HepG2 (cell line): ENCODE measurements around the gene ME3. TPM values are rescaled to one million over a fixed set of nuclear protein-coding genes. Genes with fewer than 3 reads are reported as not detected.

ENCODE experiments used
- ATAC-seq: fragments of 200-7000 bp; cut with Tn5 transposase; 3 replicates; pipeline ENCODE4 v1.9.1; 2020; ENCODE audit warnings: mild to moderate bottlenecking, moderate library complexity
- BruUV-seq: library from RNA; stranded (reverse); fragments of 400-500 nt; replicated peaks from 2 replicates; lab custom pipeline; 2021; lab: Mats Ljungman, UMichigan
- CTCF ChIA-PET: fragments of 300-600 bp; formaldehyde crosslinking; extraction: SDS; loops from one replicate; lab custom pipeline; 2021; ENCODE audit warnings: low total read pairs, inconsistent platforms, low intra/inter-chr PET ratio; lab: Yijun Ruan, JAX
- POLR2A ChIA-PET: fragments of 350-600 bp; sonication (Branson Sonifier 250); formaldehyde crosslinking; loops from one replicate; lab custom pipeline; 2020; ENCODE audit warnings: antibody characterized with exemption, inconsistent platforms; lab: Yijun Ruan, JAX
- DNase-seq: peaks from one replicate; pipeline ENCODE4 v3.0.0-alpha.2; 2015; ENCODE audit warnings: low spot score
- FAIRE-seq: peaks from 3 replicates; lab custom pipeline; 2011; peaks lifted over from hg19 to GRCh38; lab: Jason Lieb, UNC
- H2AFZ ChIP-seq: one replicate; pipeline ENCODE4 v1.6.1; 2011; ENCODE audit warnings: low read length, inconsistent platforms
- H3K27ac ChIP-seq: fragments of 300-600 bp; 3 replicates; pipeline ENCODE4 v1.8.0; 2011; ENCODE audit warnings: mixed run types, mild to moderate bottlenecking, mixed read lengths, low read length, inconsistent platforms; ENCODE audit not compliant: insufficient read depth; ENCODE audit errors: extremely low read length
- H3K27me3 ChIP-seq, 2 experiments: fragments of 200-600 bp in 1 of 2; 2 replicates in 1 of 2; 3 replicates in 1 of 2; pipeline versions ENCODE4 v1.6.0 to v1.8.0; 2011; ENCODE audit warnings: low read length in 2 of 2, mild to moderate bottlenecking in 2 of 2, moderate library complexity in 2 of 2, inconsistent platforms in 1 of 2; ENCODE audit not compliant: insufficient read depth in 2 of 2, control insufficient read depth in 1 of 2
- H3K36me3 ChIP-seq, 2 experiments: fragments of 200-600 bp in 1 of 2; replicated peaks in 1 of 2; 2 replicates in 1 of 2; 3 replicates in 1 of 2; pipeline versions ENCODE4 v1.5.1 to v1.8.0; 2011; ENCODE audit warnings: low read length in 2 of 2, inconsistent platforms in 1 of 2; ENCODE audit not compliant: insufficient read depth in 2 of 2, control insufficient read depth in 1 of 2
- H3K4me1 ChIP-seq: 2 replicates; pipeline ENCODE4 v1.5.1; 2012; ENCODE audit warnings: low read length, inconsistent platforms; ENCODE audit not compliant: insufficient read depth
- H3K4me2 ChIP-seq: 2 replicates; pipeline ENCODE4 v1.6.0; 2011; ENCODE audit warnings: low read depth, low read length, inconsistent platforms
- H3K4me3 ChIP-seq, 3 experiments: fragments of 200-600 bp in 1 of 3; sonication (generic), shearing (Covaris generic) in 1 of 3; replicated peaks in 1 of 3; 2 replicates each; pipeline ENCODE4 v1.5.1; 2011 to 2016; ENCODE audit warnings: low read length in 3 of 3, inconsistent platforms in 2 of 3, low read depth in 2 of 3, mild to moderate bottlenecking in 2 of 3, control low read depth in 1 of 3, mixed read lengths in 1 of 3; ENCODE audit not compliant: insufficient read depth in 1 of 3
- H3K79me2 ChIP-seq: one replicate; pipeline ENCODE4 v1.6.1; 2011; ENCODE audit warnings: low read length, inconsistent platforms; ENCODE audit not compliant: insufficient read depth
- H3K9ac ChIP-seq: 2 replicates; pipeline ENCODE4 v1.6.0; 2011; ENCODE audit warnings: mild to moderate bottlenecking, low read depth, low read length, inconsistent platforms; ENCODE audit not compliant: insufficient read depth
- H3K9me3 ChIP-seq: 2 replicates; pipeline ENCODE4 v1.5.1; 2012; ENCODE audit warnings: mild to moderate bottlenecking, low read length
- H4K20me1 ChIP-seq: 2 replicates; pipeline ENCODE4 v1.6.0; 2011; ENCODE audit warnings: inconsistent platforms, mild to moderate bottlenecking, low read length, moderate library complexity; ENCODE audit not compliant: insufficient read depth
- BCL6 ChIP-seq: IDR thresholded peaks from 2 replicates; pipeline ENCODE4 v1.6.1; 2016; ENCODE audit warnings: missing genetic modification reagents, missing compliant biosample characterization
- GTF2F1 ChIP-seq: fragments of 150-350 bp; IDR thresholded peaks from 2 replicates; pipeline ENCODE4 v1.6.1; 2014; ENCODE audit warnings: low read length
- MEF2D ChIP-seq: sonication (generic); formaldehyde crosslinking; IDR thresholded peaks from 2 replicates; pipeline ENCODE4 v1.5.1; 2020; ENCODE audit warnings: mild to moderate bottlenecking, missing genetic modification reagents
- MYC ChIP-seq: sonication (generic); formaldehyde crosslinking; IDR thresholded peaks from 2 replicates; pipeline ENCODE4 v1.9.0; 2021; ENCODE audit warnings: missing genetic modification reagents, borderline replicate concordance
- PAF1 ChIP-seq: IDR thresholded peaks from 2 replicates; pipeline ENCODE4 v1.6.1; 2016; ENCODE audit warnings: missing genetic modification reagents, missing compliant biosample characterization
- POLR2AphosphoS5 ChIP-seq: IDR thresholded peaks from 2 replicates; pipeline ENCODE4 v1.6.1; 2012; ENCODE audit warnings: low read depth, low read length
- RCOR2 ChIP-seq: IDR thresholded peaks from 2 replicates; pipeline ENCODE4 v1.6.1; 2016; ENCODE audit warnings: missing biosample characterization, missing genetic modification reagents
- SPEN ChIP-seq: sonication (generic); formaldehyde crosslinking; IDR thresholded peaks from 2 replicates; pipeline ENCODE4 v1.5.1; 2020; ENCODE audit warnings: low read depth, mild to moderate bottlenecking, missing genetic modification reagents
- TFAP4 ChIP-seq: sonication (generic); IDR thresholded peaks from 2 replicates; pipeline ENCODE4 v1.6.1; 2016; ENCODE audit warnings: low read depth, borderline replicate concordance
- ZFP1 ChIP-seq: IDR thresholded peaks from 2 replicates; pipeline ENCODE4 v1.6.1; 2016
- ZFP91 ChIP-seq: sonication (generic); formaldehyde crosslinking; IDR thresholded peaks from 2 replicates; pipeline ENCODE4 v1.9.0; 2022; ENCODE audit warnings: missing genetic modification reagents, mild to moderate bottlenecking, borderline replicate concordance
- ZFYVE20 ChIP-seq: sonication (generic); formaldehyde crosslinking; IDR thresholded peaks from 2 replicates; pipeline ENCODE4 v1.8.0; 2023; ENCODE audit warnings: low read depth, mild to moderate bottlenecking, moderate library complexity, missing genetic modification reagents, borderline replicate concordance
- ZNF101 ChIP-seq: sonication (generic); formaldehyde crosslinking; IDR thresholded peaks from 2 replicates; pipeline ENCODE4 v1.4.0; 2020; ENCODE audit warnings: mild to moderate bottlenecking, low read depth, missing genetic modification reagents, borderline replicate concordance
- ZNF256 ChIP-seq: sonication (generic); formaldehyde crosslinking; conservative IDR thresholded peaks from 2 replicates; pipeline ENCODE4 v1.4.0; 2020; ENCODE audit warnings: missing genetic modification reagents
- ZNF274 ChIP-seq: sonication (generic); formaldehyde crosslinking; IDR thresholded peaks from 2 replicates; pipeline ENCODE4 v1.5.1; 2020; ENCODE audit warnings: mild to moderate bottlenecking, missing genetic modification reagents
- whole genome bisulfite sequencing: methylation state at CpG from one replicate; pipeline ENCODE4 v1.1.6; 2017; ENCODE audit warnings: low lambda C conversion rate; 5-methylcytosine and 5-hydroxymethylcytosine counted together
- in situ Hi-C: cut with HindIII; loops from 2 replicates; pipeline ENCODE4 v1.10.0; 2017; ENCODE audit warnings: low pct_unique_long_range_greater_than_20kb; ENCODE audit not compliant: extremely low pct_ligation_motif_present
- intact Hi-C: fragments of 100-400 bp; cut with micrococcal nuclease; formaldehyde crosslinking; loops from one replicate; pipeline ENCODE4 v1.10.0; 2022; ENCODE audit not compliant: unreplicated experiment
- polyA plus RNA-seq, 8 experiments: library from polyadenylated mRNA; depleted of rRNA in 3 of 8; stranded (reverse) in 7 of 8; unstranded in 1 of 8; fragments of >200 nt; fragmentation: Illumina TruSeq in 4 of 8; extraction: Trizol in 4 of 8; gene quantifications; 2 replicates each; pipeline versions ENCODE4 v1.2.1 to v1.2.3, GENCODE V29; 2011 to 2016; ENCODE audit warnings: low read depth in 4 of 8, missing spikeins in 1 of 8, mixed read lengths in 1 of 8; ENCODE audit not compliant: insufficient read depth in 1 of 8
- total RNA-seq, 5 experiments: library from RNA; depleted of rRNA; stranded (reverse); fragments of >200 nt; fragmentation: Illumina TruSeq; extraction: Trizol; gene quantifications; 2 replicates each; pipeline ENCODE4 v1.2.3, GENCODE V29; 2016; ENCODE audit warnings: low read depth in 1 of 5

Gene ME3
- total and polyA plus RNA-seq, 2 of the 13 experiments (the other 11 are each of a cell fraction or from before 2014, with no cell fraction given): not detected

- ChIA-PET POLR2A (no interaction called here), CTCF (no interaction called here)
- Histone ChIP-seq H3K4me3 (no peak overlapping the region), H3K27me3 (peaks cover 0 to 14% of the 10 kb centered on the region in 2 experiments; a peak in 2 of 5 replicates), H3K4me1 (no peaks in the 10 kb centered on the region), H2AFZ (no peak overlapping the region), H3K9ac (no peak overlapping the region)
- no peak for ATAC-seq
- FAIRE-seq: no peak
- in situ Hi-C loops: no loop called here
- DNase-seq: no peak
- no peak for TF ChIP-seq RCOR2 (CRISPR knock-in tag)
- no peak for TF ChIP-seq MYC (CRISPR knock-in tag)
- no peak for TF ChIP-seq ZNF256 (CRISPR knock-in tag)
- TF ChIP-seq PAF1: no peak
- TF ChIP-seq ZNF101 (CRISPR knock-in tag): no peak
- no peak for TF ChIP-seq GTF2F1
- TF ChIP-seq ZFP1 (CRISPR knock-in tag): no peak
- TF ChIP-seq, all 625 proteins: peak for 0
- Histone ChIP-seq H3K27ac (no peak overlapping the region), H3K9me3 (no peaks in the 10 kb centered on the region), H3K79me2 (no peaks in the 10 kb centered on the region), H3K36me3 (no peaks in the 10 kb centered on the region), H4K20me1 (no peaks in the 10 kb centered on the region), H3K4me2 (no peak overlapping the region)
- WGBS: 0% methylated on average over 3 of the region's 3 CpGs
- intact Hi-C loops: no loop called here
- no TSS peak for BruUV-seq
These were observed 9.1 kb downstream of the ME3 start for GRCh38 chr11:86663291-86663690.

GRCh38 chr11:86660736-86661135, 11.7 kb downstream of the ME3 start:
- CTCF ChIA-PET: no interaction called here
- no peaks in the 10 kb centered on the region for H3K79me2 ChIP-seq
- TF ChIP-seq SPEN (CRISPR knock-in tag): no peak
- no peak for TF ChIP-seq ZFP91 (CRISPR knock-in tag)
- TF ChIP-seq ZFYVE20 (CRISPR knock-in tag): no peak
- TF ChIP-seq ZNF274: no peak
- no peak for TF ChIP-seq MEF2D (CRISPR knock-in tag)
- TF ChIP-seq BCL6 (CRISPR knock-in tag): no peak
- TF ChIP-seq POLR2AphosphoS5: no peak
- TF ChIP-seq TFAP4: no peak
- intact Hi-C loops: no loop called here
- FAIRE-seq (no peak), DNase-seq (no peak), ATAC-seq (no peak)
- H3K4me3 ChIP-seq: no peak overlapping the region
- H4K20me1 ChIP-seq: no peaks in the 10 kb centered on the region
- no peak overlapping the region for H3K4me2 ChIP-seq
- no peak overlapping the region for H3K9ac ChIP-seq
- H3K4me1 ChIP-seq: no peaks in the 10 kb centered on the region
- H3K27ac ChIP-seq: no peak overlapping the region
- POLR2A ChIA-PET: no interaction called here
- BruUV-seq: no TSS peak
- no peaks in the 10 kb centered on the region for H3K9me3 ChIP-seq
- no peak overlapping the region for H2AFZ ChIP-seq
- H3K27me3 ChIP-seq: peaks cover 0 to 14% of the 10 kb centered on the region in 2 experiments; a peak in 2 of 5 replicates
- H3K36me3 ChIP-seq: no peaks in the 10 kb centered on the region
- 2% methylated on average over 2 of the region's 2 CpGs for WGBS
- in situ Hi-C loops: no loop called here
